ENCODE measurements around the gene FAM89B.

FAM89B gene

GRCh38 chr11:65618763-65619162 is 46.4 kb downstream of the FAM89B start:
- DNase-seq: no peak
- in situ Hi-C loops (cut with MboI; ENCODE audit: low pct_unique_long_range_greater_than_20kb, low sequenced_read_pairs): no loop called here

DNA sequence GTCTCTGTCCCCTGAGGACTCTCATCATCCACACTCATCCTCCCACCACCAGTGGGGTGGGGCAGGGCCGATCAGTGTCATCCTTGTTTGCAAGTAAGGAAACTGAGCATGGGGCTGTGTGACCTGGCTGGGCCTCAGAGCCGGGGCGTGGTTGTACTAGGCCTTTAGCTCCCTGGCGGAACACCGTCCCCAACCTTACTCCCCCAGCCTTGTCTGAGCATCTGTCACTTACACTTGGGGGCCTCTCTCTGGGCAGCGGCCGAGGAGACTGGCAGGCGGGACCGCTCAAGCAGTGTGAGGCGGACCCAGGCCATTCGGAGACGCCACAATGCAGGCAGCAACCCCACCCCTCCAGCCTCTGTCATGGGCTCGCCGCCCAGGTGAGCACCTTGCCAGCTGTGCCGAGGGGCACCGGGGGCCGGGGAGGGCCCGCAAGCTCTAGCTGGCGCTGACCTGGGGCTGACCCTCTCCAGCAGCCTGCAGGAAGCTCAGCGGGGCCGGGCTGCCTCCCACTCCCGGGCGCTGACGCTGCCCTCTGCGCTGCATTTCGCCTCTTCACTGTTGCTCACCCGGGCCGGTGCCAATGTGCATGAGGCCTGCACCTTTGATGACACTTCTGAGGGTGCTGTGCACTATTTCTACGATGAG is 47.1 kb downstream of the FAM89B start:
- in situ Hi-C loops (cut with MboI; ENCODE audit: low pct_unique_long_range_greater_than_20kb, low sequenced_read_pairs): no loop called here
- DNase-seq: no peak

DNA sequence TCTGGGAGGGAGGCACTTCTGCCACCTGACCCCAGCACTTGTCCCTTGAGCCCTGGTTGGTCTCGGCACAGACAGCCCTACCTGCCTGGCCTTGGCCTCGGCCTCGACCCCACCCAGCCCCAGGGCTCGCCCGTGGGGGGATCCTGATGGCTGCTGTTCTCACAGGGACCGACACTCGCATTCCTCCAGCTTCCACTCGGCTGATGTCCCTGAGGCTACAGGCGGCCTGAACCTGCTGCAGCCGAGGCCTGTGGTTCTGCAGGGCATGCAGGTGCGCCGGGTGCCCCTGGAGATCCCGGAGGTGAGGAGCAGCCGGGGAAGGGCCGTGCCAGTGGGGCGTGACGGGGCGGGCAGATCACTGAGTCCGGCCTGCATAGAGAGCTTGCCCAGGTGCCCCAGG is 48.3 kb downstream of the FAM89B start:
- no peak for DNase-seq
- in situ Hi-C loops (cut with MboI; ENCODE audit: low pct_unique_long_range_greater_than_20kb, low sequenced_read_pairs): no loop called here

GRCh38 chr11:65621460-65621859 is 49.1 kb downstream of the FAM89B start:
- DNase-seq: no peak
- in situ Hi-C loops (cut with MboI; ENCODE audit: low pct_unique_long_range_greater_than_20kb, low sequenced_read_pairs): no loop called here

DNA sequence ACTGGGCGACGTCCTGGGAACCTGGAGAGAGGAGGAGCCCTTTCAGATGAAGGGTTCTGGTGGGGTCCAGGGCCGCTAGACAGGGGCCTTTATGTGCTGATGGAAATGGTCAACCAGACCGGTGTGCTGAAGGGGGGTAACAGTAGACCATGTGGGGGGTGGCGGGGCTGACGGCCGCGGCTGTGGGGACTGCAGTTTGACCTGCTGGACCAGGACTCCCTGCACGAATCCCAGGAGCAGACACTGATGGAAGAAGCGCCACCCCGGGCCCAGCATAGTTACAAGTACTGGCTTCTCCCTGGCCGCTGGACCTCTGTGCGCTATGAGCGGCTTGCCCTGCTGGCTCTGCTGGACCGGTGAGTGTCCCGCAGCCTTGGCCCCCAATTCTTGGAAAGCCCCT is 49.7 kb downstream of the FAM89B start:
- in situ Hi-C loops (cut with MboI; ENCODE audit: low pct_unique_long_range_greater_than_20kb, low sequenced_read_pairs): no loop called here

GRCh38 chr11:65623177-65623576 is 50.8 kb downstream of the FAM89B start:
- in situ Hi-C loops (cut with MboI; ENCODE audit: low pct_unique_long_range_greater_than_20kb, low sequenced_read_pairs): no loop called here
- DNase-seq: no peak

More for the DNA sequence above, 49.7 kb downstream of the FAM89B start:
- no peak for DNase-seq

All from KBM-7 (cell line).